HG02763 (cell line): ENCODE results near the gene FAIM2.

Experiments used
- ATAC-seq: cut with Tn5 transposase; IDR thresholded peaks from one replicate; pipeline ENCODE4 v1.9.1; 2021; ENCODE audit warnings: mild to moderate bottlenecking, moderate library complexity; ENCODE audit not compliant: unreplicated experiment

FAIM2 gene

DNA sequence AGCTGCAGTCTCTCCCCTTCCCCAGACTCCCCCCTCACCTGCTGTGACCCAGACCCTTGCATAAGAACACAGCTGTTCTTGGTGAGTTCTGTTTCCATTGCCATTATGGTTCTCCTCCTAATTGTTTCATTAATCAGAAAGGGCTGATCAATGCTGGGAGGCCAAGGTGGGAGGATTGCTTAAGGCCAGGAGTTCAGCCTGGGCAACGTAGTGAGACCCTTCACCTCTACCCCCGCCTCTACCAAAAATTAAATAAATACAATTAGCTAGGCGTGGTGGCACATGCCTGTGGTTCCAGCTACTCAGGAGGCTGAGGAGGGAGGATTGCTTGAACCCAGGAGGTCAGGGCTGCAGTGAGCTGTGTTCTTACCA, 17.2 kb upstream of the FAIM2 start:
- no peak for ATAC-seq

DNA sequence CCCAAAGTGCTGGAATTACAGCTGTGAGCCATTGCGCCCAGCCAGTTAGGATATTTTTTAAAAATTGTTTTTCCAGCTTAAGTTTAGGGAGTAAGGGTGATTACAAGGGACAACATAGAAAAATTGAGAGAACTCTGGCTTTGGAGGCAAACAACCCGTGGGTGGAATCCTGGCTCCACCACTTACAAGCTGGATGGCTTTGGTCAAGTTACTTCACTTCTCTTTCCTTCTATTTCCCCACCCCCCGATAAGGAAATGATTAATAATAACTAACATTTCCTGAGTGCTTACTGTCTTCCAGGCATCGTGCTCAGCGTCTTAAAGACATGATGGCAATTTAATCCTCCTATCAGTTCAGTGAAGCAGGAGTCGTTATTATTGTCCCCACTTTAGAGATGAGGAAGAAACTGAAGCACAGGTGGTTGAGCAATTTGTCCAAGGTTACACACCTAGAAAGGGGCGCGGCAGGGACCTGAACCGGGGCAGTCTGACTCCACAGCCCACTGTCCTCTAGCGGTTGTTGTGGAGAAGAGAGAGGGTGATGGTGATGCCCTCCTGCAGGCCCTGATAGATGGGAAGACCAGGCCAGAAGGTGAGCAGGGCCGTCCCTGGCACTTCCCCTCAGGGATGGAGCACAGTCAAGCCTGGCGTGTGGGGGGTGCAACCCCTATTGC, 16.7 kb upstream of the FAIM2 start:
- ATAC-seq, result no peak

DNA sequence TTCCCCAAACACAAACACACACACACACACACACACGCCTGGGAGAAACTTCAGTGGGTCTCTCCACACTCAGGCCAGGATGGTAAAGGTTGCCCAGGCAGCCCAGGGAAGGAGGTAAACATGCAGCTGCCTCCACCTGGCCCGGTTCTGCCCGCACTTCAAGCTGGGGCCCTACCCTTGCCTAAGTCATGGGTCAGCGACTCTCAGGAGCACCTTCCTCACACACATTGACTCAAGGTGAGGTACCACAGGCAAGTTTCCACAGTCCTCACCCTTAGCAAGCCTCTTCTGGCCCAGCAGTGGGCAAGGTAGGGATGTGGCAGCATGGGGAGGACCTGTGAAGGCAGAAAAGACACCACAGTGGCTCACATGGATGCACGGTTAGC, 14.1 kb upstream of the FAIM2 start:
- ATAC-seq, result no peak

DNA sequence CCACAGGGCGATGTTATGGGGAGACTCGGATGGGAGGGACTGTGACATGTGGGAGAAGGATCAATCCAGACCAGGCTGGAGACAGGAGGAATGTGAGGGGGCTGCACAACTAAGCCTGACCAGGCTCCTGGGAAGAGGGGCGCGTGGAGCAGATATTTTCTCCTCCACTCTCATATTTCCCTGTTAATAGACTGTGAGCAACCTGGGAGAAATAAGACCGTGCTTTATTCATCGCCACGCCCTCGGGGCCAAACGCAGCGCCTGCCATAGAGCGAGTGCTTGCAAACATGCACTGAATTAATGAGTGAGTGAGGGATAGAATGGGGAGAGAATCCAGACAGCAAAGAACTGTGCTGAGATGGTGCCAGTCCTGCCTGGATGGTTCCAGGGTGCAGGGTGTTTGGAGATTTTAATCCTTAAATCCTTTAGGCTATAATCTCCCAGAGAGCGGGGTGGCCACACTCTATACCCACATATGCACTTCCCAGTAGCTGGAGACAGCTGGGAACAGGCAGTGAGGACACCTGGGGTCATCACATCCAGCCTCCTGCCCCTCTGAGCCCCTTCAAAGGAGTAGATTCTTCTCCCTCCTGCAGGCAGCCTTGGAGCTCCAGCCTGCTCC, 13.6 kb upstream of the FAIM2 start:
- ATAC-seq, result no peak

DNA sequence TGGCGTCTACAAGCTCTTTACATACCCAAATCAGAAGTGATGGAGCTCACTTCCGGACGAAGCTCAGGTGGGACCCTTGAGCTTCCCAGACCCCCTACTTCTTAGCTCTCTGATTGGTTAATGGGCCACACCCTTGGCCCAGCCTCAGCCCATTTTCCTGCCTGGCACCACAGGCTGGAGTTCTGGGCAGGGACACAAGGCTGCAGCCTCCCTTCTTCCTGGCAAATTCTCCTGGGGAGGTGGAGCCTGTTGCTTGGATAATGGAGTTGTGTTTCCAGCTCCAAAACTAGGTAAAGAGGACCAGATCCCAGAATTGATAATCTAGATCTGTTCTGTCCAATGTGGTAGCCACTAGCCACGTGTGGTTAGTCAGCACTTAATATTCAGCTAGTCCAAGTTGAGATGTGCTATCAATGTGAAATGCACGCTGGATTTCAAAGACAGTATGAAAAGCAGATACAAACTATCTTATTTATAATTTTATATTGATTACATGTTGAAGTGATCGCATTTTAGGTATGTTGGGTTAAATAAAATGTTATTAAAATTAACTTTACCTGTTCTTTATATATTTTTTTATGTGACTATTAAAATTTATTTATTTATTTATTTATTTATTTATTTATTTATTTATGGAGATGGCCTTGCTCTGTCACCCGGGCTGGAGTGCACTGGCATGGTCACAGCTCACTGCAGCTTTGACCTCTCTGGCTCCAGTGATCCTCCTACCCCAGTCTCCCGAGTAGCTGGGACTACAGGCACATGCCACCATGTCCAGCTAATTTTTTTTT, 12.6 kb upstream of the FAIM2 start:
- ATAC-seq, result no peak

DNA sequence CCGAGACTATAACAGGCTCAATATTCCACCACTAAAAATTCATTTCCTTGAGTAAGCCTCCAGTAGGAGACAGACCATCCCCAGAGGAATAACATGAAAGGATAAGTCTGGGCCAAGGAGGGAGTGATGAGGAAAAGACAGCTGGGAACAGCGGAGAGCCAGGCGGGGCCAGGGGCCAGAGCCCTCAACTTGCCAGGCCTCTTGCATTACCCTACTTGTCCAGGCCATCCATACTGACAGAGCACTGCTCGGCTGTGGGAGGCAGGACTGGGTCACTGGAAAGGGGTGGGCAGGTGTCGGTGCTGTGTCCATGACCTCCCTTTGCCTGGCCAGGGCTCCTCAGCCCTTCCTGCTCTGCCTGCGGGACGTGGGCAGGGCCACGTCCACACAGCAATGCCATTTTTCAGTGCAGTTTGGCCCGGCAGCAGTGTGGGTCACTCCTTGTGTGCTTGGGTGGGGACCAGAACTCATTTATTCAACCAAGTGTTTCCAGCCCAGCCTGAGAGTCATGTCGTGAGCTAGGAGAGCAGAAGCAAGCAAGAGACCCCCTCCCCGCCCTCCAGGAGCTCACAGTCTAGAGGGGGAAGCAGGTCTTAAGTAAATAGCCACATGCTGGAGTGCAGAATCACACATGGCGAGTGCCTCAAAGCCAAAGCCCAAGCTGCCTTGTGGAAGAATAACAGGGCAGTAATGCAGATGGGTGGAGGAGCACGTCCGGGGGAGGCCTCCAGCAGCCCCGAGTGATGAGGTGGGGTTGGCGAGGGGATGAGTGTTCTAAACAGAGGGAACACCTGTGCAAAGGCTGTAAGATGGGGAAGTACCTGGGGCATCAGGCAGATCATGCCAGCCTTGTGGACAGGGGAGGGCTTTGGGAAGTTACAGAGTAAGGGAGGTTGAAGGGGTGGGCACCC, 8.9 kb upstream of the FAIM2 start:
- ATAC-seq, result no peak

DNA sequence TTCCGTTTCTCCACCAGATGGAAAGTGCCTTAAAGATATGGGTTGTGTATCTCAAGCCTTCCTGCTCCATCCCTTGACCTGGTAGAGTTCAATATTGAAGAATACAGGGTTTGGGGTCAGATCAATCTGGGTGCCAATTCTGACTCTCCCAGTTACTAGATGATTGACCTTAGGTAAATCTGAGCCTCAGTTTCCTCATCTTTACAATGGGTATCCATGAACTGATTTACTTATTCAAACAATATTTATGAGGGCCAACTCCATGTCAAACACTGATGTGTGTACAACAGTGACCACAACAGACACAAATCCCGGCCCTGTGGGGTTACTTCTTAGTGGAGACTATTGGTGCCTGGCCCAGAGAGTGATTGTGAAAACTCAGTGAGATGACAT, 7.5 kb upstream of the FAIM2 start:
- ATAC-seq, result no peak

DNA sequence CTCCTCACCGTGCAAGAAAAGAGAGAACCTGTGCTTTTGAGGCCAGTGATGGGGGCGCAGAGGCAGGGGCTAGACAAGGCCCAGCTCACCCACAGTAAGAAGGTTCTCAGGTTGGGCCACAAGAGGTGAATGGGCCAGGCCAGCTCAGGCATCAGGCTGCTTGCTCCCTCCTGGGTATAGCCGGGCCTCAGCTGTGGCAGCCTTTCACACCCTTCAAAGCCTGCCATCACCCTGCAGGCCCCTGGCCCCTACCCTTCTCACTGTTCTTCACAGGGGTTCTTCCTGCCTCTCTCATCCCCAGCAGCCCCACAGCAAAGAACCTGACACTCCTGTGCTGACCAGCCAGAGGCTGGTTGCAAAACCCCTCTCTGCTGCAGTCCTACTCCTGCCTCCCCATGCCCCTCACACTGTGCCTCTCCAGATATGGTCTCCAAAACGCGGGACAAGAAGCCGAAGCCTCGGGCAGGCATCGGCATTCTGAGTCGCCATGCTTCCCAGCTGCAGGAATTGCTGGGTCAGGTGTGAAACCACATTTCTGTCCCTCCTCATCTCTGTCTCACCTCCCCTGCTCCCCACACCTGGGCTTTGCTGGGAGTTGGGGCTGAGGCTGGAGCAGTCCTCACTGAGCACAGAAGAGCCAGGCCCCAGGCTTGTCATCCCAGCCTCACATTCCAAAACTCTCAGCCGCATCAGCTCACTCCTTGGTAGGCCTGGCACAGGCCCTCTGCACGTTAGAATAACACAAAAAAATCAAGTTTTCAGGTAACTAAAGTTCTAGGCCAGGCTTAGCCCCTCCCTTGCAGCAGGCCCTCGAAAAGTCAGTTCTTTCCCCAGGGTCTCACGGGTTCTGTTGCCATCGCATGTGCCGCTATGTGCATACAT, 6.9 kb upstream of the FAIM2 start:
- ATAC-seq, result no peak

DNA sequence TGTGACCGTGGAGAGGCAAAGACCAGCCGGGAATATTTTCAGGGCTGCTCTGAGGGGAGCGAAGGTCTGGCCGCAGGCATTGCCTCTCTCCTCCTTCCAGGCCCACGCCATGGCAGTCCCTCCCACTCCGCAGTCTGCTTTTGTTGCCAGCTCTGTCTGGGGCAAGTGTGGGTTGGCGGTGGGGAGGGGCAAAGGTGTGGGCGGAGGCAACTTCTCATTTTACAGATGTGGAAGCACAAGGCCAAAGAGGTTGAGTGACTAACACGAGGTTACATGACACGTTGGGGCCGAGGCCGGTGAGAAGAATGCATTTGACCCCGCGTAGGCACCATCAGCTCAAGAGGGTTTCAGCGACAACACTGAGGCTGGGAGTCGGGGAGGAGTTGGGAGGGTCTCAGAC, 6.1 kb upstream of the FAIM2 start:
- ATAC-seq, result no peak

DNA sequence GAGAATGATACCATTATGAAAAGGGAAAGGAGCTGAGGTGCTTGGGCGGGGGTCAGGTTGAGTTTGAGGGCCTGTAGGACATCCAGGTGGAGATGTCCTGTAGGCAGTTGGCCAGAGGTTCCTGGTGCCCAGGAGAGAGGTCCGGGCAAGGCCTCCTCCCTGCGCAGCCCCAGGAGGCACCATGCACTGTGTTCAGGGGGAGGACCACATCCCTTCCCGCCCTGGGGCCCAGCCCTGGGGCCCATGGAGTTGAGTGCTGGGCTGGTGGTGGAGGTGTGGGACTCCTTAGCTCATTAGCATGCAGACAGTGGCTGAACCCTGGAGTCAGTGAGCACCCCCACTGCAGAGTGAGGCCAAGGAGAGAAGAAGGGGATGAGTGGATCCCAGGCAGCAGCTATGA, 5.7 kb upstream of the FAIM2 start:
- no peak for ATAC-seq

DNA sequence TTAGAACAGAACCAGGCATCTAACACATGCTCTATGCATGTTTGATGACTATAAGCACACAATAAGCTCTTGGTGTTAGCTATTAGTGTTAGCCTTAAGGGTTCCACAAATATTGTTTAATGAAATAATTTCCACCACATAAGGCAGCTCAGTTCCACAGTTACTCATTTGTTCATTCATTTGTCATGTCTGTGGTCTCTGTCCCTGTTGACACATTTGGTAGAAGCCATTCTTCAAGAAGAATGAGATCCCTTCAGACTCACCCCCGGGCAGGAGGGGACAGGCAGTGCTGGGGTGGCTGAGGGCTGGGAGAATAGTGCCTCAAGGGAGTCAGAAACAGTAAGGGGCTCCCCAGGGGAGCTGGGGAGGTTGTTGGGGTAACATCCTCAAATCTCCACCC, 3.7 kb upstream of the FAIM2 start:
- no peak for ATAC-seq

DNA sequence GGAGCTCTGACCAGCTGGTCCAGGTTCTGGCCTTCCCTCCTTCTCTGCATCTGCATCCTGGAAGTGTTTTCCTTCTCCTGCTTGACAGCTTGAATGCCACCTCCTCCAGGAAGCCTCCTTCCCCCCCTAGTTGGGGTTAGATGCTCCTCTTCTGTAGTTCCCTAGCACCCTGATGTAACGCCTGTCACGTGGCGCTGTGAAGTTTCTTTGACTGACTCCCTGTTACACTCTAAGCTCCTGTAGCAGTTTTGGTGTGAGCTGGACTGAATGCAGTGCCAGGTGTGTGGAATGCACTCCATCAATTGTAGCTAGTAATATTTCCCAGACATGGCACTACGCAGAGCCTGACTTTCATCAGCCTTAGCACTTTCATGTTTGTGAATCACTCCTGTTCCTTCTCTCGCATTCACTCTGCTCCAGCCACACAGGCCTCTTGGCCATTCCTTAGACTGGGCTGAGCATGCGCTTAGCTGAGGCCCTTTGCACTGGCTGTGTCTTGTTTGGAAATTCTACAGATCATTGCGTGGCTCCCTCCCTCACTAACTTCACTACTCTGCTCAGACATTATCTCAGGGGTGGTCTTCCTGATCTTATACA, 2.1 kb upstream of the FAIM2 start:
- no peak for ATAC-seq

DNA sequence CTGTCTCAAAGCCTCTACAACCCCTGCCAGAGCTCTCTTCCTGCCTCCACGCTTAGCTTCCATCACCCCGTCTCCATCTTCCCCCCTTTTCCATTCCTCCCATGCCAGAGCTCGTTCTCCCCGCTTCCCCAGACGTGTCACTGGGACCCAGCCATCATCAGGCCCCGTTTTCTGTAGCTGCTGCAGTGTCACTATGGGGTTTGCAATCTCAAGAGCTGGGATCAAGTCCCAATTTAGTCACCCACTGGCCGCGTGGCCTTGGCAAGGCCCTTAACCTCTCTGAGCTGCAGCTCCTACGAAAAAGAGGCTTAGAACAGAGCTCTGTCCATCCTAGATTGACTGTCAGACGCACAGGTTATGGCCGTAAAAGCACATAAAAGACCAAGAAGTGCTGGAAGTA, 901 bp upstream of the FAIM2 start:
- ATAC-seq, result no peak

DNA sequence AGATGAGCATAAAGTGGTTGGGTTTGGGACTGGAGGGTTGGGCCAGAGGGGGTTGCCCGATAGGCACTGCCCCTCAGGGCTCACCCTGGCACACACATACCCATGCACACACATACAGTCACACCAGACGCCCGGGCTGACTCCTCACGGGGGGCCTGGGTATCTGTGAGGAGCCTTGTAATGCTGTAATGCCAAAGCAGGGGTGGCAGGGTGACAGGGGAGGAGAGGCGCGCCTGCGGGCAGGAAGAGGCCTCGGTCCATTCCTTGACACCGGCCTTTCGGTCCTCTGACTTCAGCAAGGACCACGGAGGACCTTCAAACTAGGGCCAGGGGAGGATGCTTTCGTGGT, 375 bp downstream of the FAIM2 start:
- ATAC-seq, result no peak

DNA sequence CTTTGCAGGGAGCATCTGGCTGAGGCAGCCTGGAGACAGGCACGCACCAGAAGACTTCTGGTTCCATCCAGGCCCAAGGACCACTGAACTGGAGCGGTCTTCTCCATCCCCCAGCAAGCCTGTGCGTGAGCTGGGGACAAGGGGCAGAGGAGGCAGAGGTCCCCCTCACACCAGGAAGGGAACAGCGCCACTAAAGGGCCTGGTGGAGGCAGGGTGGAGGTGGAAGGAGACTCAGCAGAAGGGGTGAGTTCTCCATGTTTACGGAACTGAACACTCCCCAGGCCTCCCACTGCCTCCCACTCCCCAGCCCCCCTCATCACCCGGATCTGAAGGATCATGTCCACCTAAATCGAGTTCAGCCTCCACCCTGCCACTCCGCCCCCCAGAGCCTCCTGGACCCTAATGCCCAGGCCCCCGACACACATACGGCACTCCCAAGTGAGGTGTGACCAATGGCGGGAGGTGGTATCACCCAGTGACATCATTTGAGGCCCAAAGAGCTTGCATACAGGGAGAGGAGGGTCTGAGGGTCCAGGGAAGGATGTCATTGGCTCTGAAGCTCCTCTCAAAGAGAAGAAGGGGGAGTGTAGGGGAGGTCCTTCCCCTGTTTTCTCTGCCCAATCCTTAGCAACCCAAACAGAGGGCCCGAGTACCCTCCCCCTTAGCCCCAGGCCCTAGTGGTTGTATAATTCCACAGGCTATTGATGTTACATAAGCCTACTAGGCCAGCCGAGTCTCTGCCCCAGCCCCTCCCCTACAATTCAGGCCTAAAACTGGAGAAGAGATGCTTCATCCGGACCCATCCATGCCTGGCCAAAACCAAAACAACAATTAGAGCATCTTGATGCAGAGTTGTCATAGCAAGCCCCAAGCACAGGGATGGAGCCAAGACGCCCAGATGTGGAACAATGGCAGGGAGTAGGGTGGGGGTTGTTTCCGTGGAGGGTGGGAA, 1.0 kb downstream of the FAIM2 start:
- no peak for ATAC-seq

DNA sequence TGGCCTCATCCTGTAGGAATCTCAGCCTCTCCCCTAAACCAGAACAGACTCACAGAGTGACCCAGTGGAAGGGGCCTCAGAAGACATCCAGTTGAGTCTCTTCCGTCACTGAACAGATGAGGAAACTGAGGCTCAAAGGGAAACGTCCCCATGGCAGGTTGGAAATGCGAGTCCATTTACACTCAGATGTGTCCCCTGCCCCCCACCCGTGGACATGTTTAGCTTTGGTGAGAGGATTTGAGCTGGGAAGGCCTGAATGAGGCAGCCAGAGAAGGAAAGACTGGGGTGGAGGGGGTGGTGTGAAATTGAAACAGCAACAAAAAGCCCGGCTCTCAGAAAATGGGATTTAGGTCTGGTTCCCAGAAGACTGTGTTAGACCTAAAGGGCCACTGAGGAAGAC, 1.7 kb downstream of the FAIM2 start:
- ATAC-seq, result no peak

DNA sequence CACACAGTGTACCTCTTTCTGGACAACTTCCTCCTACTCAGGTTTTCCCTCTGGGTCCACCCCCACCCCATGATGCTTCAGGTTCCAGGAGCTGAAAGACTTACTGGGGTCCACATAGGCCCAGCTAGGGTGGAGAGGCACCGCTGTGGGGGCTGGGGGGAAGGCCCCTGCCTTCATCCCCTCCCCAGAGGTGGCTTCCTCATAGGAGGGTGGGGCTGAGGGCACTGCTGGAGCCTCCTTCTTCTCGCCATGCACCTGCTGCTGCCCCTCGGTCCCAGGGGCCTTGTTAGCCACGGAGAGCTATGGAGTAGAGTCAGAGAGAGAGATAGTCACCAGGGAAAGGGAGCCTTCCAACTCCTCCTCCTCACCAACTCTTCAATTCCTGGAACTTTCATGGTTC, 2.7 kb downstream of the FAIM2 start:
- ATAC-seq, result no peak

DNA sequence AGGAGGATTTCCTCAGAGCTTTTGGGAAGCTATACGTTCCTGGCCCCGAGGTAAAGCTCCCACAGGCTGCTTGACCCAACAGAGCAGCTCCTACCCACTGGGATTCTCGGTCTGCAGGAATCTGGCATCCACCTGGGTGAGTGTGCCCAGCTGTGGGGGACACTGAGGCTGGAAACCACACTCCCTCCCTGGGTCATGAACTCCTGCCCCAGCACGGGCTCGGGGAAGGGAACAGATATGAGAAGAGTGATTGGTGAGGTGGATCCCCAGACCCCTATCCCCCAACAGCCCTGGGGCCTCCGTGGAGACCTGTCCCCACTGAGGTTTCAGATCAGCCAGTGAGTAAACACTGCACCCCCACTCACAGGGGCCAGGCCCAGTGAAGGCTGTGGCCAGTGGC, 3.3 kb downstream of the FAIM2 start:
- no peak for ATAC-seq

DNA sequence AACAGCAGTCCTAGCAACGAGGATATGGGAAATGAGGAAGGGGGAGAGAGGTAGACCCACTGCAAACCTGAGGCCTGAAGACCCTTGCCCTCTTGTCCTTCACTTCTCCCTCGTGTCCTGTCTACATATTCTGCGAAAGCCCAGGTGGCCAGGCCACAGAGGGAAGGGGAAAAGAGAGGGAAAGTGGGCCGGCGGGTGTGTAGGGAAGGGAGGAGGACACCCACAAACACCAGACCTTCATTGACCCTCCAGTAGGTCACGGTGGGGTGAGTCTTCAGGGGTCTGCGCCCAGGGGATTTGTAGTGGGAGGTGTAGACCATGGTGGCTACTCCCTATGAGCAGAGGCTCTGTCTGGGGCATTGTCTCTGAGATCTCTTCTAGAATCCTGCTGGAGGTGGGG, 3.8 kb downstream of the FAIM2 start:
- no peak for ATAC-seq
